Activated naive CD4-positive, alpha-beta T cell treated with anti-CD3 and anti-CD28 coated beads, Interleukin-2, amount 50 U/mL, for 24 hours (primary cell): ENCODE data around the gene MYH10.
"Not testable (repeated sequence)": the region's sequence is repeated elsewhere in the genome, so short reads cannot be mapped to it uniquely, and the experiment has no call there.

Experiments
- H3K27ac Mint-ChIP-seq: one replicate; pipeline ENCODE4 v1.8.0; 2021; ENCODE audit warnings: mild to moderate bottlenecking, mixed read lengths
- H3K27me3 Mint-ChIP-seq: one replicate; pipeline ENCODE4 v1.8.0; 2021; ENCODE audit warnings: mixed read lengths
- H3K36me3 Mint-ChIP-seq: one replicate; pipeline ENCODE4 v1.8.0; 2021; ENCODE audit warnings: mixed read lengths
- H3K4me1 Mint-ChIP-seq: one replicate; pipeline ENCODE4 v1.8.0; 2021; ENCODE audit warnings: mixed read lengths
- H3K4me3 Mint-ChIP-seq: one replicate; pipeline ENCODE4 v1.8.0; 2021; ENCODE audit warnings: mild to moderate bottlenecking, mixed read lengths
- H3K9me3 Mint-ChIP-seq: one replicate; pipeline ENCODE4 v1.8.0; 2021; ENCODE audit warnings: mixed read lengths

Gene MYH10

DNA sequence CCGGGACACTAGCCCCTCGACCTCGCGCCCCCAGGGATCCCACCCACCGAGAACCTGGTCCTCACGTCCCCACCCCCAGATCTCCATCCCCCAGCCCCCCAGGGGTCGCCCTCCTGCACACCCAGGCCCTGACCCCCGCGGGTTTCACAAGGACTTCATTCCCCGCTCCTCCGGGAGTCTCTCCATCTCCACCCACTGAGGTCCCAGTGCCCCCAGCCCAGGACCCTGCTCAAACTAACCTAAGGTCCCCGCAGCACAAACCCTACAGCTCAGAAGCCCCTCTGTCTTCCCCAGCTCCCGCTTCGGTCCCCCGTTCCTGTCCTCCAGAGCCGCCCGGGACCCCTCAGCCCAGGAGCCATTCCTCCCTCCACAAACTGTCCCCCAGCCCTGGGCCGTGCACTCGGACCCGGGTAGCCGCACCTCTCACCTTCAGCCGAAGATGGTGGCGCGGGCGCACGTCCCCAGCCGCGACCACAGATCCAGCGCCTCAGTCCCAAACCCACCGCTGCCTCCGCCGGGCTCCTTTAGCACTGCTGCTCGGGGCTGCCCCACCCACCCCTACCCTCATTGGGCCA lies at the start of gene MYH10:
MYH10 (minus strand) TSS at position 499 of the 575 bp plus-strand sequence. CDS start 7,479 bp downstream, outside the sequence.
- Mint-ChIP-seq H3K4me3 (peak within 1 kb of the TSS; percentile 97), H3K27me3 (peaks cover 27% of the 10 kb centered on the region), H3K36me3 (no peaks in the 10 kb centered on the region), H3K27ac (peak within 1 kb of the TSS; percentile 86), H3K9me3 (no peaks in the 10 kb centered on the region), H3K4me1 (peaks cover 18% of the 10 kb centered on the region)

DNA sequence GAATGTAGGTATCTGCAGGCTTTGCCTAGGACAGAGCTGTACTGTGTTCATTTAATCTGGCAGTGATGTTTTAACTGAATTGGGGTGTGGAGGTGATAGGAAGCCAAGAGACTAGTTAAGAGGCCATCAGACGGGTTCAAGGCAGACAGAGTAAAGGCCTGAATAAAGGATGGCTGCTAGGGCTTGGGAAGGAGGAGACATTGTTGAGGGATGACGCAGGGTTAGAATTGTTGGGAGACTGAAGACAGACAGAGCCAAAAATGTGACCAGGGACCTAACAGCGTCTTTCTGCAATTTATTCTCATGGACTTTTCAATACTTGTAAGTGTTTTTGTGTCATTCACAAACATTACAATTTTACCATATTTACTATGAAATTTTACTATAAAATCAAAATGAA lies 48.6 kb upstream of the MYH10 start:
- Mint-ChIP-seq H3K36me3 (no peaks in the 10 kb centered on the region), H3K4me1 (no peaks in the 10 kb centered on the region), H3K4me3 (no peak overlapping the region), H3K27ac (no peak overlapping the region), H3K27me3 (peaks cover 3% of the 10 kb centered on the region), H3K9me3 (no peaks in the 10 kb centered on the region)

DNA sequence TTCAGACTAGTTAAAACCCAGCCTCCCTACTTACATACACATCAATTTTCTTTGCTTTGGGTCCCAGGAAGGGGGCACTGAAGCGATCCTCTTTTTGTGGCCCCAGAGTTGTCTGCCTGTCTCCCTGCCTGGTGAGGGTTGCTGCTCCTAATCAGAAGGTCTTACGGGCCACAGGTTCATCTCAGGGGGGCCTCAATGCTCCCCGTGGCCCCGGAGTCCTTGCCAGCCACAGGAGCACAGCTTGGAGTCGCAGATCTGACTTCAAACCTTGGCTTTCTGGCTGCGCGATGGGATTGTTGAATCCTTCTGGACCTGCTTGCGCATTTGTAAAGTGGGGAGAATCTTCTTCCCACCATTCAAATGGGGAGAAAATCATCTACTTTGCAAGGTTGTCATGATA lies 44.8 kb upstream of the MYH10 start:
- no peak overlapping the region for H3K27ac Mint-ChIP-seq
- no peak overlapping the region for H3K4me3 Mint-ChIP-seq
- H3K36me3 Mint-ChIP-seq: no peaks in the 10 kb centered on the region
- no peaks in the 10 kb centered on the region for H3K4me1 Mint-ChIP-seq
- H3K27me3 Mint-ChIP-seq: peaks cover 2% of the 10 kb centered on the region
- no peaks in the 10 kb centered on the region for H3K9me3 Mint-ChIP-seq

DNA sequence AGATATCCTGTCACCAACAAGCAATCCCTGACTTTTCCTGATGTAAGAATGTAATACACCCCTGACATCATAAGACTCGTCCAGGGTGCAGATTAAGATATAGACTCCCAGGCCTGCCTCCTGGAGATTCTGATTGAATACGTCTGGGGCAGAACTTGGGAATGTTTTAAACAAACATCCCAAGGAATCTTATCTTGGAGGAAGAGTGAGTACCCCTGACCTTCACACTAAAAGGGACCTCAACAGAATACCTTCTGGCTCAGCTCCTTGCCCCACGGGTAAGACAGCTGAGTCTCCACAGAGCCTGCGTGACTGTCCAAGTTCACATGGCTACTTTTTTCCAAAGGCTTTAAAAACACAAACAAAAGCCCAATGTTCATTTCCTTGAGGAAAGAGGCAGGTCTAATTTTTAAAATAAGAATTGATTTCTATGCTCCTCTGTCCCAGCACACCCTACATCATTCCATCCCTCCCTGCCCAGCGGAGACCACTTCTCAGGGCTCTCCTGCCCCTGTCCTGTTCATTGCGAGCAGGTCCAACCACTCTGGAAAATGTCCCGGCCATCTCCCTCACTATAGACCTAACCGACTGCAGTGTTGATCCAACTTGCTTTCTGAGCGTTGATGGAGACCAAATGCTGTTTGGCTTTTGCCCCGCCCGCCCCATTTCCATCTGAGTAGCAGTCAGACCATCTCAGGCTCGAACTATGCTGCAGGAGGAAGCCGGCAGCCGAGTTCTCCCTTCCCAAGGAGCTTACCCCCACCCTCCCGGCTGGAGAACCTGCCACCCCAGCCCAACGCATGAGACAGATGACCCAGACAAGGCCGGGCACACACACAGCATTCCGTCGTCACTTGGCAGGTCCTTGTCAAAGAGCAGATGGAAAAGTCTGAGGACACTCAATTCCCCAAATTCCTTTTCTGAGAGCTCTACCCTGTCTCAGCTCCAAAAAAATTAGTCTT lies 44.1 kb upstream of the MYH10 start:
- H3K27ac Mint-ChIP-seq: no peak overlapping the region
- no peaks in the 10 kb centered on the region for H3K4me1 Mint-ChIP-seq
- H3K36me3 Mint-ChIP-seq: no peaks in the 10 kb centered on the region
- H3K27me3 Mint-ChIP-seq: no peaks in the 10 kb centered on the region
- no peak overlapping the region for H3K4me3 Mint-ChIP-seq
- no peaks in the 10 kb centered on the region for H3K9me3 Mint-ChIP-seq

DNA sequence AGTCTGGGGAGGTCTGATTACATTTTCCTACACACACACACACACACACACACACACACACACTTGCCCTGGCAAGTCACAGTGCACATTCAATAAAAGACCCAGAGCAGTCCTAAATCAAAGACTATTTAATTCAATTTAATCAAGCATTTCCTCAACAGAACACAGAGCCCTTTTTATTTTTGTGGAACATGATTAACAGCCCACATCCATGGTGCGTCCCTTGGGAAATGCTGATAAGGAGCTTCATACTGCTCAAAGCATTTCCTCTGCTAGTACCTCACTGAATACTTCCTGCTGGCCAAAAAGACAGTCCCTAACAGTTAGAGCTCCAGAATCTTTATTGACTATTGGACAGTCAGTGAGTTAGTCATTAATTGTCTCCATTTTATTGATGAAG lies 43.1 kb upstream of the MYH10 start:
- H3K27ac Mint-ChIP-seq: no peak overlapping the region
- H3K4me3 Mint-ChIP-seq: no peak overlapping the region
- H3K4me1 Mint-ChIP-seq: no peaks in the 10 kb centered on the region
- no peaks in the 10 kb centered on the region for H3K9me3 Mint-ChIP-seq
- H3K36me3 Mint-ChIP-seq: no peaks in the 10 kb centered on the region
- H3K27me3 Mint-ChIP-seq: no peaks in the 10 kb centered on the region

DNA sequence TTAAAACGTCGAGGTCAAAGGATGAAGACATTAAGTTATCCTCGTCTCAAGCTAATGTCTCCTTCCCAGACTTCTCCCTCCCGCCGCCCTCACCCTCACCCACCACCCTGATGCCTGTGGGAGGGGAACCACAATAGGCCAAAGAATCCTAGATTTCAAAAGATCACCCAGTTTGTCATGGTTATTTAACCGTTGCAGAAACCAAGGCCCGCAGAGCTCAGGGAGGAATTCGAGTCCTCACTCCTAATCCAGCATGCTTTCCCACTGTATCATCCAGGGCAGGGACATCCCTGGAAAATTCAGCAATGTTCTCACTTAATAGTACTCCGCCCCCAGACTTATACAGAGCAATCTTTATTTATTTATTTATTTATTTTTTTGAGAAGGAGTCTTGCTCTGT lies 41.8 kb upstream of the MYH10 start:
- no peaks in the 10 kb centered on the region for H3K27me3 Mint-ChIP-seq
- no peaks in the 10 kb centered on the region for H3K4me1 Mint-ChIP-seq
- H3K36me3 Mint-ChIP-seq: no peaks in the 10 kb centered on the region
- H3K4me3 Mint-ChIP-seq: no peak overlapping the region
- H3K27ac Mint-ChIP-seq: no peak overlapping the region
- no peaks in the 10 kb centered on the region for H3K9me3 Mint-ChIP-seq

DNA sequence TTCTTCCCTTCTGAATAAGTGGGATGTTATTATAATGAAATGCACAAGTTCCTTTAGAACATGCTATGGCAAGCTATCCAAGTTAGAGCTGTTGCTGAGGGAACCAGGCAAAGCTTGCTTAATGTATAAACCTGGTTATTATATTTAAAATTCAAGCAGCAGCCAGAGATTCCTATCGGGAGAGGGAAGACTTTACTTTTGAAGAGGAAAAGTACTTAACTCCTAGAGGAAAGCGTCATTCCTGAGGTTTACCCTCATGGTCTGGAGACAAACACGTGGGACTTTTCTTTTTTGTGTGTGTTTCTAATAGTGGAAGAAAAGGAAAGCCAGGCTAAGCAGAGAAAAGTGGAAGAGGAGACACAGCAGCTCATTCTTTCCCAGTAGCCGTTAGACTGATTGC lies 39.9 kb upstream of the MYH10 start:
- Mint-ChIP-seq H3K27ac (no peak overlapping the region), H3K36me3 (no peaks in the 10 kb centered on the region), H3K27me3 (peaks cover 5% of the 10 kb centered on the region)

DNA sequence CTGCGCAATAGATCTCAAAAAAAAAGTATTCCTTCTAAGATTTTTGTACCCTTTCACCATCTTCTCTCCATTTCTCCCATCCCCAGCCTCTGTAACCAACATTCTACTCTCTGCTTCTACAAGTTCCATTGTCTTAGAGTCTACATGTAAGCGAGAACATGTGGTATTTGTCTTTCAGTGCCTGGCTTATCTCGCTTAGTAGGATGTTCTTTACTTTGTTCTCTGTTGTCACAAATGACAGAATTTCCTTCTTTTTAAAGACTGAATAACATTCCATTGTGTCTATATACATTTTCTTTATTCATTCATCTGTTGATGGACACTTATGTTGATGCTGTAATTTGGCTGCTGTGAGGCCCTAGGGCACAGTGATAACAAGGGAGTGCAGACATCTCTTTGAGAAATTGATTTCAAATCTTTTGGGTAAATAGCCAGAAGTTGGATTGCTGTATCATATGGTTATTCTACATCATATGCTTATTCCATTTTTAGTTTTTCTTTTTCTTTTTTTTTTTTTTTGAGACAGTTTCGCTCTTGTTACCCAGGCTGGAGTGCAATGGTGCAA lies 37.7 kb upstream of the MYH10 start:
- Mint-ChIP-seq H3K36me3 (no peaks in the 10 kb centered on the region), H3K4me1 (no peaks in the 10 kb centered on the region), H3K4me3 (no peak overlapping the region), H3K27me3 (peaks cover 5% of the 10 kb centered on the region), H3K9me3 (no peaks in the 10 kb centered on the region), H3K27ac (no peak overlapping the region)

More for the DNA sequence above, 39.9 kb upstream of the MYH10 start:
- Mint-ChIP-seq H3K4me3 (no peak overlapping the region), H3K4me1 (no peaks in the 10 kb centered on the region), H3K9me3 (no peaks in the 10 kb centered on the region)

DNA sequence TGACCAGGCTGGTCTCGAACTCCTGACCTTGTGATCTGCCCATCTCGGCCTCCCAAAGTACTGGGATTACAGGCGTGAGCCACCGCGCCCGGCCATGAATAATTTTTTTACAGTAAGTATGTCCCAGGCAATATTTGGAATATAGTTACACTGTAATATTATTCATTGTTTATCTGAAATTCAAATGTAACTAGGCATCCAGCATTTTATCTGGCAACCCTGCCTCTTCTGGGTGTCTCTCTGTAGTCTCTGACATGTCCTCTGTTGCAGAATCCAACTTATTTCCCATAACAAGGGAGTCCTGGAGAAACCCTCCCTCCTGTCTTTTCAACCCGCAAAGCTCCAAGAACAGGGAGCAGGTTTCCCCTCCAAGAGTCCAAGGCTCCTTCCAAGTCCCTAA lies 36.9 kb upstream of the MYH10 start:
- Mint-ChIP-seq H3K4me1 (no peaks in the 10 kb centered on the region), H3K9me3 (no peaks in the 10 kb centered on the region), H3K4me3 (no peak overlapping the region), H3K27me3 (peaks cover 5% of the 10 kb centered on the region), H3K36me3 (no peaks in the 10 kb centered on the region), H3K27ac (no peak overlapping the region)

DNA sequence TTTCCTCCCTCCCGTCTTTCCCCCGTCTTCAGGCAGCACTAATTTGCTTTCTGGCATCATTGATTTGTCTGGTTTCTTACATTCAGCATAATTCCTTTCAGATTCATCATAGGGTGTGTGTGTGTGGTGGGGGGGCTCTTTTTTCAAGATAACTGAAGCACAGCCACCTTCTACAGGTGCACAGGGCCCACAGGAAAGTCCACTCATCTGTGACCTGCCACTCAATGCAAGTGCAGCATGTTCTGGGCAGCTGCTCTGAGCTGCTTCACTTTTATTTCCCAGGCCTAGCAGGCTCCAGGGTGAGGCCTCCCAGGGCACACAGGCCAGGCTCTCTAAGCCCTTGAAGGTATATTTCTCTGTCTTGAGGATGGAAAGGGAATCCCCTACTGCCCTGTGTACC lies 35.2 kb upstream of the MYH10 start:
- Mint-ChIP-seq H3K4me3 (no peak overlapping the region), H3K27ac (no peak overlapping the region), H3K36me3 (no peaks in the 10 kb centered on the region), H3K27me3 (peaks cover 5% of the 10 kb centered on the region), H3K9me3 (no peaks in the 10 kb centered on the region), H3K4me1 (no peaks in the 10 kb centered on the region)

DNA sequence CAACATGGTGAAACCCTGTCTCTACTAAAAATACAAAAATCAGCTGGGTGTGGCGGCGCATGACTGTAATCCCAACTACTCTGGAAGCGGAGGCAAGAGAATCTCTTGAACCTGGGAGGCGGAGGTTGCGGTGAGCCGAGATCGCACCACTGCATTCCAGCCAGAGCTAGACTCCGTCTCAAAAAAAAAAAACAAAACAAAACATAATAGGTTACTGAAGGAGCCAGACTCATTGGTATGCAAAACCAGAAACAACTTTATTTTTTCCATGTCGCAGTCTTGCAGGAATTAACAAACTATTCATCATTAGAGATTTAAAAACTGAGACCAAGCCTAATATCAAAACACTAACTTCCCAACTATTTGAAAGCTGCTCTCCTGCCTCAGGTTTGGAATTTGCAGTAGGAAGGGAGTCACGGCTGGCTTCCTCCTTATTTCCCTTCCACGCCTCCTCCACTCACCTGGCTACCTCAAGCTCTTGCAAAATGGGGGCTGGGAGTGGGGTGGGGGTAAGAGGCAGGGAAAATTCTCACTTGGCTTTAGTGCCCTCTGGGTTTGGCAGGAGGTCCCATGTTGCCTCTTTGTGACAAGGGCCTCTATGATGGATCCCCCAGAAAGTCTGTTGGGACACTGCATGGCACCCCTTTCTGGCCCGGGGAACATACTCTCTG lies 34.1 kb upstream of the MYH10 start:
- H3K27me3 Mint-ChIP-seq: peaks cover 5% of the 10 kb centered on the region
- H3K9me3 Mint-ChIP-seq: no peaks in the 10 kb centered on the region
- H3K36me3 Mint-ChIP-seq: no peaks in the 10 kb centered on the region
- no peak overlapping the region for H3K4me3 Mint-ChIP-seq
- no peaks in the 10 kb centered on the region for H3K4me1 Mint-ChIP-seq
- H3K27ac Mint-ChIP-seq: no peak overlapping the region

DNA sequence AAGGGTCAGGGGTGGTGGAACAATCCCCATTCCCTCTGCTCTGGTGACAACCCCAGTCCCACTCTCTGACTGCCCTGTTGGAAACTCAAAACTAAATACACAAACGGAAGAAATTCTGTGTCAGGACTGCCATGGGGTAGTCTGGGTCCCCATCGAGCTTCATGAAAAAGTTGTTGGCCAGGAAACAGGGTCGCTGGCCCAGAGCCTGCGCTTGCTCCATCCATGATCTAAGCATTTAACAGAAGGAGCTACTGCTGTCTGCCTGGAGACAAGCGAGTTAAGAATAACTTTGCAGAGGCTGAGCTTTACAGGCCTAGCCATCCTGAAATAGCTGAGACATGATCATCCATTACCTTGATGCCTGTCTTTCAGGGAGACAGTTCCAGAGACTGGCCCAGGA lies 32.4 kb upstream of the MYH10 start:
- no peak overlapping the region for H3K4me3 Mint-ChIP-seq
- no peak overlapping the region for H3K27ac Mint-ChIP-seq
- H3K27me3 Mint-ChIP-seq: peaks cover 5% of the 10 kb centered on the region

DNA sequence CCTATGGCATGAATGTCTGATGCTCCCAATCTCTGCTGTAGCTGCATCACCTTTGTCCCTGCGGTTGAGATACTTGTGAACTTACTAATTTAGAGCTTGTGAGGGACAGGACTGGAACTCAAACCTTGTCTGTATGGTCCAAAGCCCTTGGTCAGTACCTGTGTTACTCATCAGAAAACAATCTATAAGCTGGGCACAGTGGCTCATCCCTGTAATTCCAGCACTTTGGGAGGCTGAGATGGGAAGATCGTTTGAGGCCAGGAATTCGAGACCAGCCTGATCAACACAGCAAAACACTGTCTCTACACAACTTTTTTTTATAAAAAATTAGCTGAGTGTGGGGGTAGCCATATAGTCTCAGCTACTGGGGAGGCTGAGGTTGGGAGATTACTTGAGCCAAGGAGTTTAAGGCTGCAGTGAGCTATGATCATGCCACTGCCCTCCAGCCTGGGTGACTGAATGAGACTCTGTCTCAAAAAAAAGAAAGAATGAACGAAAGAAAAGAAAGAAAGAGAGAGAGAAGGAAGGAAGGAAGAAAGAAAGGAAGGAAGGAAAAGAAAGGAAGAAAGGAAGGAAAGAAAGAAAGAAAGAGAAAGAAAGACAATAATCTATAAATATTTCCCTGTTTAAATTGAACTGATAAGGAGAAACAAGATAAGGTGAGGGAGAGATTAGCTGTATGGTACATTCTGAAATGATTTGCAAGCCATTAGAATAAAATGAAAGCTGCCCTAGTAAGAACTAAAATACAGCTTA lies 31.7 kb upstream of the MYH10 start:
- Mint-ChIP-seq H3K36me3 (no peaks in the 10 kb centered on the region), H3K27ac (no peak overlapping the region), H3K4me1 (no peaks in the 10 kb centered on the region), H3K27me3 (peaks cover 5% of the 10 kb centered on the region), H3K4me3 (no peak overlapping the region), H3K9me3 (no peaks in the 10 kb centered on the region)

More for the DNA sequence above, 32.4 kb upstream of the MYH10 start:
- Mint-ChIP-seq H3K36me3 (no peaks in the 10 kb centered on the region), H3K4me1 (no peaks in the 10 kb centered on the region), H3K9me3 (no peaks in the 10 kb centered on the region)

DNA sequence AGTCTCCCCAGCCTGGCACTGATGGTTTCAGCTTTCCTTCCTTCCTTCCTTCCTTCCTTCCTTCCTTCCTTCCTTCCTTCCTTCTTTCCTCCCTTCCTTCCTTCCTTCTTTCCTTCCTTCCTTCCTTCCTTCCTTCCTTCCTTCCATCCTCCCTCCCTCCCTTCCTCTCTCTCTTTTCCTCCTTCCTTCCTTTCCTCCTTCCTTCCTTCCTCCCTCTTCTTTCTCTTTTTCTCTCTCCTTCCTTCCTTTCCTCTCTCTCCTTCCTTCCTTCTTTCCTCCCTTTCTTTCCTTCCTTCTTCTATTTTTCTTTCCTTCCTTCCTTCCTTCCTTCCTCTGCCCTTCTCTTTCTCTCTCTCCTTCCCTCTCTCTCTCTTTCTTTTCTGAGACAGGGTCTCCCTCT lies 30.2 kb upstream of the MYH10 start:
- not testable (repeated sequence) for H3K9me3 Mint-ChIP-seq, H3K27me3 Mint-ChIP-seq, H3K4me3 Mint-ChIP-seq, H3K4me1 Mint-ChIP-seq, H3K27ac Mint-ChIP-seq, H3K36me3 Mint-ChIP-seq

DNA sequence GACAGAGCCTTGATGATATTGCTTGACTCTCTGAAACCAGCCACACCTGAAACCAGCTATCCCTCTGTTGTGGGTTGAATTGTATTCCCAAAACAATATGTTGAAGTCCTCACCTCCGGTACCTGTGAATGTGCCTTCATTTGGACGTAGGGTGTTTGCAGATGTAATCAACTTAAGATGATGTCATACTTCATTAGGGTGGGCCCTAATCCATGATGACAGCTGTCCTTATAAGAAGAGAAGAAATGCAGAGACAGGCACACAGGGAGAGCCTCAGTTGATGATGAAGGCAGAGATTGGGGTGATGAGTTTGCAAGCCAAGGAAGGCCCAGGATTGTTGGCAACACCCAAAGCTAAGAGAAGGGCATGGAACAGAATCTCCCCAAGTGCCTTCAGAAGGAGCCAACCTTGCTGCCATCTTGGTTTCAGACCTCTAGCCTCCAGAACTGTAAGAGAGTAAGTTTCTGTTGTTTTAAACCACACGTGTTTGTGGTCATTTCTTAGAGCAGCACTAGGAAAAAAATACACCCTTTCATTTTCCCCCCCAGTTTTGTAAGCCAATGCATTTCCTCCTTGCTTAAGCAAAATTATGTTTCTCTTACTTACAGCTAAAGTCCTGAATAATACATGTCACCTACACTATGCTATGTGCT lies 29.4 kb upstream of the MYH10 start:
- Mint-ChIP-seq H3K4me3 (no peak overlapping the region), H3K9me3 (peaks cover 5% of the 10 kb centered on the region), H3K36me3 (no peaks in the 10 kb centered on the region), H3K27ac (no peak overlapping the region), H3K27me3 (no peaks in the 10 kb centered on the region), H3K4me1 (no peaks in the 10 kb centered on the region)
